GM10248 (cell line): ENCODE measurements around the gene CHST7.
A peak's percentile ranks its signal among the peaks of the same experiment; 100 is the strongest.

Experiments used
- CTCF ChIA-PET: fragments of 300-600 bp; sonication (Branson Sonifier 250); formaldehyde crosslinking; extraction: SDS; loops from one replicate; lab custom pipeline; 2021; ENCODE audit warnings: antibody characterized with exemption; lab: Yijun Ruan, JAX
- POLR2A ChIA-PET: fragments of 350-650 bp; sonication (Branson Sonifier 250); formaldehyde crosslinking; extraction: SDS; loops from one replicate; lab custom pipeline; 2020; ENCODE audit warnings: antibody characterized with exemption; lab: Yijun Ruan, JAX
- DNase-seq: peaks from one replicate; pipeline ENCODE4 v3.0.0; 2012; ENCODE audit errors: extremely low spot score
- TF ChIP-seq, protein P1 (sequence below): IDR thresholded peaks from 2 replicates; pipeline ENCODE4 v1.5.1; 2012; ENCODE audit warnings: mild to moderate bottlenecking, low read depth; ENCODE audit errors: extremely low read depth, missing control alignments, control extremely low read depth

CHST7 gene

DNA sequence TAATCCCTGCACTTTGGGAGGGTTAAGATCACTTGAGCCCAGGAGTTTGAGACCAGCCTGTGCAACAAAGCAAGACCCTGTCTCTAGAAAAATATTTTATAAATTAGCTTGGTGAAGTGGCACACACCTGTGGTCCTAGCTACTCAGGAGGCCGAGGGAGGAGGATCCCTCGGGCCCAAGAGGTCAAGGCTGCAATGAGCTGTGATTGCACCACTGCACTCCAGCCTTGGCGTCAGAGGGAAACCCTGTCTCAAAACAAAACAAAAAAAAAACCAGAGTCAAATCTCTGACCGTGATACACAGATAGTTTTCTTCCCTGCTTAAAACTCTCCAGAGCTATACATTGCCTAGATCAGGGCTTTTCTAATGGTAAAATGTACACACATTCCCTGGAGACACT is 53.5 kb downstream of the CHST7 start:
- TF ChIP-seq, protein P1, sequence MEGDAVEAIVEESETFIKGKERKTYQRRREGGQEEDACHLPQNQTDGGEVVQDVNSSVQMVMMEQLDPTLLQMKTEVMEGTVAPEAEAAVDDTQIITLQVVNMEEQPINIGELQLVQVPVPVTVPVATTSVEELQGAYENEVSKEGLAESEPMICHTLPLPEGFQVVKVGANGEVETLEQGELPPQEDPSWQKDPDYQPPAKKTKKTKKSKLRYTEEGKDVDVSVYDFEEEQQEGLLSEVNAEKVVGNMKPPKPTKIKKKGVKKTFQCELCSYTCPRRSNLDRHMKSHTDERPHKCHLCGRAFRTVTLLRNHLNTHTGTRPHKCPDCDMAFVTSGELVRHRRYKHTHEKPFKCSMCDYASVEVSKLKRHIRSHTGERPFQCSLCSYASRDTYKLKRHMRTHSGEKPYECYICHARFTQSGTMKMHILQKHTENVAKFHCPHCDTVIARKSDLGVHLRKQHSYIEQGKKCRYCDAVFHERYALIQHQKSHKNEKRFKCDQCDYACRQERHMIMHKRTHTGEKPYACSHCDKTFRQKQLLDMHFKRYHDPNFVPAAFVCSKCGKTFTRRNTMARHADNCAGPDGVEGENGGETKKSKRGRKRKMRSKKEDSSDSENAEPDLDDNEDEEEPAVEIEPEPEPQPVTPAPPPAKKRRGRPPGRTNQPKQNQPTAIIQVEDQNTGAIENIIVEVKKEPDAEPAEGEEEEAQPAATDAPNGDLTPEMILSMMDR = no peak
- ChIA-PET CTCF (no interaction called here), POLR2A (no interaction called here)
- no peak for DNase-seq

DNA sequence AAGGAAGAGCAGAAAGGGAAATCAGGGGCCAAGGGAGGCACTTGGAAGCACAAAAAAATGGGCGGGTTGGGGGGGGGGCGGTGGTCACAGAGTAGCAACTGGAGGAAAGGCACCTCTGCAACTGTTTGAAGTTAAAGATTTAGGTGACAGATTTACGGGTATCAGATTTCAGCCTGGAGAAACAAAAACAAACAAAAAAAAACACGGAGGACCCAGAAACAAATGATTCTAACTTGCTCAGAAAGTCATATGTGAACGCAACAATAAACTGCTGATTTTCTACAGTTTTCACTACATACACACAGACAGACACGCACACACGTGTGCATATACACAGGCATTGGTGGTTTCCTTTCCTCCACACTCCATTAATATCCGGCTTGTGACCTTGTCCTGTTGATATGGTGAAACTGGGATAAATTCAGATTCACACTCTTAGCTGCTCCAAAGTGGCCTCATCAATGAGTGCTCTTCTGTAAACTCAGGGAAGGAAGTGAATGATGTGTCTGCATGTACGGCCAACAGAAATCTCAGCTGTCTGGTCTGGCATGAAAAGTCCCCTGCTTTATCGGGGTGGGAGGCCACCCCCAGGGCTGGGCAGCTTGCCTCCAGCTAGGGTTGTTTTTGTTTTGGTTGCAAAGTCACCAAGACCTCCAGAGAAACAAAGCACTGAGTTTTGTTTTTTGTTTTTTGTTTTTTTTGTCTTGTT is 54.3 kb downstream of the CHST7 start:
- TF ChIP-seq, protein P1 = no peak
- ChIA-PET CTCF (interaction anchor here (1.2 kb wide), 1 partner anchor 219 kb away, joined by 3 read pairs; no protein-coding TSS in a partner anchor), POLR2A (interaction anchor here (0.7 kb wide), 1 partner anchor 560 kb away, joined by 3 read pairs; no protein-coding TSS in a partner anchor)
- DNase-seq = no peak

DNA sequence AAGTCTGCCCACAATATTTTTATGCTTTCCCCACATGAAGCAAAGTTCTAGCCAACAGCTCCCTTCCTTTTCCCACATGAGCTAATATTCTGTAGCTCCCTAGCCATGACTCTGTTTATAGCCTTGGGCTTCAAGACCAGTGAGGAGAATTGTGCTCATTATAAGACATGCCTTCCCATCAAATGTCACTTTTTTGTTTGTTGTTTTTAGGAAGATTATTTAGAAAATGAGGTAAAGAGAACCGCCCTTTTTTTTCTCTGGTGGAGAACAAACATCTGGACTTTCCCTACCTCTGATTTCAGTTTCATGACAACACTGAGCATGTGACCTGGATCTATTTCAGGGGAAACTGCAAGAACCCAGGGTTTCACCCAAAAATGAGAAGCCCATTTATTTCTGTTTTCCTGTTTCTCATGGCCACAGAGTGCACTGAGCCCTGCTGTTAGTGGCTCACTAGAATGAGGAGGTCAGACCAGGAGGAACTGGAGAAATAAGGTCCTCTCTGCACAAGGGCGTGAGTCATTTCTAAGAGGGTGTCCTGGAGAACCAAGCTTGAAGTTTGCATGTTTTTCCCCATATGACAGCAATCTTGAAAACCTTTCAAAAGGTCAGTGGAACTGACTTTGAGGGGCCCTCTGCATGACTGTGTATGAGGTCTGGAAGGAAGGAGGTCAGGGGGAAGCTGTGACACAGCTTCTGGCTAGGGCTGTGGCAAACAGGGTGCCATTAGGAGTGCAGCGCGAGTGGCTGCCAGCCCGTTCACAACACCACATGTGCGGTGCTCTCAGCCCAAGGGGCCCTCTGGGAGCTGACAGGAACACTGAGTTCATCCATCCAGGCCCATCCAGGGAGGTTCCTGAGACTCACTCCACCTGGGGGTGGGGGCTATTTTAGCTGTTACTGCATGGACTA is 55.2 kb downstream of the CHST7 start:
- ChIA-PET POLR2A (interaction anchor here (0.7 kb wide), 1 partner anchor 560 kb away, joined by 3 read pairs; no protein-coding TSS in a partner anchor), CTCF (interaction anchor here (1.2 to 1.6 kb wide), 3 partner anchors 17 to 220 kb away, joined by 3 to 4 read pairs (median 3); no protein-coding TSS in a partner anchor)
- DNase-seq = peak; percentile 46
- TF ChIP-seq, protein P1 = no peak

DNA sequence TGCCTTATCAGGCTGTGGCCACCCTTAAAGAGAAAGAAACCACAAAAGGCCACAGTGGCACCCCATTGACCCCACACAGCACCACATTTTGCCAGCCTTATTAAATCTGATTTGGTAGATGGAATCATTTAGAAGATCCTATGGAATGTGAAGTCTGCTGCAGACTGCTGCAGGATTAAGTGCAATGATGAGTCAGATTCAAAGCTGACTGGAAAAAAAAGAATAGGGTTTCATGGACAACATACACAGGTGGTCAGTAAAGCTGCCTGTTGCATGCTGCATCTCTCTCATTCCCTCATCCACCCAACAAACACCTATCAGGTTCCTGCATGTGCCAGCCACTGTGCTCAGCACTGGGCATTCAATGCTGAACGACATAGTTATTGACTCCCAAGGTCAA is 56.6 kb downstream of the CHST7 start:
- DNase-seq = no peak
- TF ChIP-seq, protein P1 = no peak
- POLR2A ChIA-PET = no interaction called here
- CTCF ChIA-PET = interaction anchor here (1.5 to 1.6 kb wide), 3 partner anchors 15 to 67 kb away, joined by 3 to 4 read pairs (median 3); no protein-coding TSS in a partner anchor

DNA sequence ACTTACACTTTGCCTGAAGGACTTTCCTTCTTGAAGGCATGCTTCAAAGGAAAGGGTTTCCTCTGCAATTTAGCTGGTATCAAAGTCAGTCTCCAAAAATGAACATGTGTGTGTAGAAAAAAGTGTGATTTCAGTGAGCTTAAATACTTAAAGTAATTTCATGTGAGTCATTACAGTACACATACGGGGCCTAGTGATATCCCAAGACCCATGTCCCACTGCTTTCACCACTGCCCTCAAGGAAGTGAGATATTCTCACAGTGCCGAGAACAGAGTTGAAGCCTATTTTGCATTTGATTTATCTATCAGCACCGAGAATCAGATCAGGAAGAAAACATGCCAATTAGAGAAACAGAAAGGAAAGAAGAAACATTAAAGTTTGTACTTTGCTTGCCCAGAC is 61.0 kb downstream of the CHST7 start:
- TF ChIP-seq, protein P1 = no peak
- ChIA-PET CTCF (no interaction called here), POLR2A (no interaction called here)
- no peak for DNase-seq

DNA sequence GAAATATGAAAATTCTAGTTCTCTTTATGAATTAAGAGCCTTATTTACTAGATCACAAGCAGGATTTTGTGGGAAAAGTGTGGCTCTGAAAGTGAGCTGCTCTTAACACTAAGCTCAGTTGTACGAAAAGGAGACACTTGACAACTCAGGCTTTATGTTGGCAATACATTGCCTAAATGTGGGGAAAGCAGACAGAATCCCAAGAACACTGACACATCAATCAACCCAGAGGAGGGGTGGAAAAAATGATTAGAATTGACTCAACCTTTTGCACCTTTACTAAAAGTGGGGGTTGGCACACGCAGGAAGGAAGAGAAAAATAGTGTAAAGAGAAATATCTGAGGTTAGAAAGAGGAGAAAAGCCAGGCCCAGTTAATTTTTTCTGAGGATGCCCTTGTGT is 61.6 kb downstream of the CHST7 start:
- TF ChIP-seq, protein P1 = no peak
- POLR2A ChIA-PET = no interaction called here
- DNase-seq = no peak
- CTCF ChIA-PET = no interaction called here
